ENCODE measurements around the gene TMEM94.

Gene TMEM94

DNA sequence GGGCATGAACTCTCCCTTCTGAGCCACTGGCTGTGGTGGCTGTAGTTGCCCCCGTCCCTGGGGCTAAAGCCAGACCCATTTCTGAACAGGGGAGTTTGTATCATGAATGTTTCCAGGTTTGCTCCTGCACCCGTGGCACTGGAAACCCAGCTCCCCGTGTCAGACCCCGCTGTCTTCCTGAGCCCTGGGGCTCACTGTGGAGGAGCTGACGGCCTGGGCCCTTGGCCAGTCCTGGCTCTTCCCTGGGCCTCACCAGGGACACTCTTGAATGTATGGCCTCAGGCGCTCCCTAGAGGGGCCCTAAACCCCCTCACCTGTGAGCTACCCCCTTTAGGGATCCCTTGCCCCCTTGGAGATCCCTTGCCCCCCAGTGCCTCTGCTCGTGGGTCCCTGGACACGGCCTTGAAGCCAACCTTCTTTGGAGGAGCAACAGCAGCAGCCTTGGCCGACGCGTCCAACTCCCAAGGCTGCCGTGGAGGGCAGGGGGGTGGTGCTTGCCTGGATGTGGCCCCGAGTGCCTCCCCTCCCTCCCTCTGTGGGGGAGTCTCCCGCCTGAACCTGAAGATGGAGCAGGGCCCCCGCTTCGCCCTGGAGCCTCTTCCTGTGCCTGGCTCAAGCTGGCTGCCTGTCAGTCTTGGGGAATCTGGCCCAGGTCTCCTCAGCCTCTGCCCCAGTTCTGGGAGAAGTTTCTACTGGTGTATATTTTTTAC is 43.0 kb downstream of the TMEM94 start:
- no peak for DNase-seq

DNA sequence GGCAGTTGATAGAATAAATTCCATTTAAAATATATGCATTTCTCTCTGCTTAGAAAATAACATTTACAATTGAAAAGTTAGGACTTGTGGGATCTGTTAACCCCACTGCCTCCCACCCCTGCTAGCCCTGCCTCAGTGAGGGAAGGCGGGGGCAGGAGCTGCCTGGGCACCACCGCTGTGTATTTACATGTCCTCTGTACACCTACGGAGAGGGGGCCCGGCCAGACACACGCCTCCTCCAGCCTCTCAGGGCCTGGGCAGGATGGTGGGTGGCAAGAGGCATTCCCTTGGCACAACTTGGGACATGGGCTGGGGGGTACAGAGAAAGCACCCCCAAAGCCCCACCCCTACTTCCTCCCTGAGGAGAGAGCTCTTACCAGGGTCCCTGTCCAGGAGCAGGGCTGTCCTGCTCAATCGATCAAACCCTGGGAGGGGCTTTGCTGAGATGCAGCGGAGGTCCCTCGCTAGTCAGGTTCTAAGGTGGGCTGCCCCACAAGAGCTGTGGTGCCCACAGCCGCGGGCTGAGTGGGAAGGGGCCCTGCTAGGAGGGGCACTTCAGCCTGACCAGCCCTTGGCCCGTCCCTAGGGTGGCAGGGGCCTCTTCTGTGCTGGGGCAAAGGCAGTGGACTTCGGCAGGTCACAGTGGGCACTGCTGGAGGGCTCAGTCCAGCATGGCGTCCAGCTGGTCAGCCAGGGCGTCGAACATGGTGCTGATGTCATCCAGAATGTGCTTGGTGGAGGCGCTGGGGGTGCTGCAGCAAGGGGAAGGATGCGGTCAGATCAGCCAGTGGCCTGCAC is 44.2 kb downstream of the TMEM94 start:
- DNase-seq, result no peak

DNA sequence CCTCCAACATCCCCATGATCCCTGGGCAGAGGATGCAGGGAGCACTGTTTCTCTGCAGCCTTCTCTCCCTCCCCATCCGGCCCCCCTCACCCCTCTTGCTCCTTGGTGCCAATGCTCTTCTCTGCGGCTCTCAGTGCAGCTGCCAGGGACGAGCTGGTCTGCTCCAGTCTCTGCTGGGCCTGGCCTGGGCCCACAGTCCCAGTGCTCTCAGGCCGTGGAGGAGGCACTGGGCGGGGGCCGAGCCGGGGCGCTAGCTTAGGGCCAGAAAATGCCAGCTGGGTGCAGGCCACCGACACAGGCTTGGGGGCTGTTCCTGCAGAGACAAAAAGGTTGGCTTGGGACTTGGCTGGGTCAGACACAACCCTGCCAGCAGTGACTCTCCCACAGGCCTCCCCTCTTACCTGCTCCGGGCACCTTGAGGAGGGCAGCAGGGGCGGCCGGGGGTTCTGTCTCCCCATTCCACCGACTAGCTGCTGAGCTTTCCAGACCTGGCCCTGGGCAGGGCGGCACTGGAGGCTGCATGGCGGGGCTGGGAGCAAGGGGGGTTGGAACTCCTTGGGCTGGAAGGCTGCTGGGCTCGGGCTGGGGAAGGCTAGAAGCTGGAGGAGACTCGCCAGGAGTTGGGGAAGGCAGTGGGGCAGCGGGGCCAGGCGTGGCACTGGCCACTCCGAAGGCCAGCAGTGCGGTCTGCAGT is 45.1 kb downstream of the TMEM94 start:
- no peak for DNase-seq

DNA sequence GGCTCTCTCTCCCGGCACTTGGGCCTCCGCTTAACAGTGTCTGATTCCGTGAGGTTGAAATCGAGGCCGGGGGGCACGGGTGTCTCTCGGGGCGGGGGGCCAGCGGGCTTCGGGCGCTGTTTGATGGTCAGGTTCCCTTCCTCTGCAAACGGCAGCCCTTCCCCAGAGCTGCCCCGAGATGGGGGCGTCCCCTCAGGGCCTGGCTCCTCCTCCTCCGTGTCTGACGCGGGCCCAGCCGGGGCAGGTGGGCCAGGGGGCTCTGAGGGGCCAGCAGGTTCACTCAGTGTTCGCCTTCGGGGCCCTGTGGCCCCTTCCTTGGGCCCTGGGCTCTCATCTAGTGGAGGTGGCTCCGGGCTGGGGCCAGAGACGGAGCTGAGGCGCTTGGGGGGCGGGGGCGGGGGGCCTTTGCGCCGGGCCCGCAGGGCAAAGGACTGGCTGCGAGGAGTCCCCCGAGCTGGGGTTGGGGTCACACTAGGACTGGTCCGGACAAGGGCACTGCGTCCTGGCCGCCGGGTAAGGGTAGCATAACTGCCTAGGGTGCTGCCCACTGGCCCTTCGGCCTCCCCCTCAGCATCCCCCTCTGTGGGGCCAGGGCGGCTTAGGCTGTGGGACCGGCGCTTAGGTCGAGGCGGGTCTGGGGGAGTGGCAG is 45.8 kb downstream of the TMEM94 start:
- DNase-seq, result no peak

DNA sequence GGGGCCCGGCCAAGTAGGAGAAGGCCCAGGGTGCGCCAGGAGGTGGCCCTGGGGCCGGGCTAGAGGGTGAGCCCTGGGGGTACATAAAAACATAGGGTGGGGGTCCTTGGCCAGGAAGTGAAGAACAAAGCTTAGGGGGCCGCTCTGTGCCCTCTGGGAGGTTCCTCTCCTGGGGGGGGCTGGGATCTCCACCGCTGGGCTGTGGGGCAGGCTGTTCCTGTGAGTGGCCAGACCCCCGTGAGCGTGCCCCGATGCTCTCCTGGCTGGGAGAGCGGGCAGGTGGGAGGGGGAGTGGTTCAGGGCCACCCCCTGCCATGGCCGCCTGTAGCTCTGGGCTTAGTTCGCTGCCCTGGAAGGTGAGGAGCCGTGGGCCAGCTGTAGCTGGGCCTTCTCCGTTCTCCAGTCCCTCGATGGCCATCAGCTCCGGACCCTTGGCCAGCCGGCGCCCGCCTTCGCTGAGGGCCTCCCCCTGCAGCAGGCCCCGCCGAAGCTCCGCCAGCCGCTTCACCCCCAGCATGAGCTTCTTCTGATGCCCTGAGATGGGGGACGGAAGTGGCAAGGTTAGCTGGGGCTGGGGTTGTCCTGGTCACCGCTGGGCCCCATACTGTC is 46.4 kb downstream of the TMEM94 start:
- no peak for DNase-seq

DNA sequence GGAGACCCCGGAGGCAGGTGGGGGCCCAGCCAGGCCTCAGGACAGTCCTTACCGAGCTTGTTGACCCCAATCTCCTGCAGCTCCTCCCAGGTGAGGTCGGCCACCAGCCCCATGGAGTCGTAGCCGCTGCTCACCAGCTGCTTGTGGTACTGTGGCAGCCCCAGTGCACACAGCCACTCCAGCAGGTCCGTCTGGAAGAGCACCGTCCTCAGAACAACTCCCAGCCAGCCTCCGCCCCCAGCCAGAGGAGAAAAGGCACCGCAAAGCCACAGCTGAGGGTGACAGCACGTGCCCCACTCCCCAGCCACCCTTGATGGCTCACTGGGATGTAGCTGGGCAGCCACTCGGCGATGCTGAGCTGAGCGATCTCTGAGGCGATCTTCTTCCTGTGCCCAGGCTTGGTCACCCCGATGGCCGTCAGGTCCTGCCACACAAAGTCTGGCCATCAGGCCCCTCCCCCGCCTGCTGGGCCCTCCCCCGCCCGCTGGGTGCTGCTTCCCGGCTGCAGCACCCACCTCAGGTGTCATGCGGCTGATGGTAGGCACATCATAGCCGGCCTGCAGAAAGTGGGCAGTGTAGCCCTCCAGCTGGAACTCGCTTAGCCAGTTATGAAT is 47.0 kb downstream of the TMEM94 start:
- DNase-seq, result no peak

DNA sequence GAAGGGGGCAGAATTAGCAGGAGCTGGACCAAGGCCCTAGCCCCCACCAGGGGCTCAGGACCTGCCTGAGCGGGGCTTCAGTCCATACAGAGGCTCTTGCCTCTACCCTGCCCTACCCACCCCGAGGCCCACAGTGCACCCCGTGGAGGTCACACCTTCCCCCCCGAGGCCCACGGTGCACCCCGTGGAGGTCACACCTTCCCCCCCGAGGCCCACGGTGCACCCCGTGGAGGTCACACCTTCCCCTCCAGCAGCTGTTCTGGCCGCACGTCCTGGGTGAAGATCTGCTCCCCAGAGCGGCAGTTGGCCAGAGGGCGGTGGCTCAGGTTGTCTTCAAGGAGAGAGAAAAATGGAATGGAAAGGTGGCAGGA is 47.5 kb downstream of the TMEM94 start:
- DNase-seq, result no peak

DNA sequence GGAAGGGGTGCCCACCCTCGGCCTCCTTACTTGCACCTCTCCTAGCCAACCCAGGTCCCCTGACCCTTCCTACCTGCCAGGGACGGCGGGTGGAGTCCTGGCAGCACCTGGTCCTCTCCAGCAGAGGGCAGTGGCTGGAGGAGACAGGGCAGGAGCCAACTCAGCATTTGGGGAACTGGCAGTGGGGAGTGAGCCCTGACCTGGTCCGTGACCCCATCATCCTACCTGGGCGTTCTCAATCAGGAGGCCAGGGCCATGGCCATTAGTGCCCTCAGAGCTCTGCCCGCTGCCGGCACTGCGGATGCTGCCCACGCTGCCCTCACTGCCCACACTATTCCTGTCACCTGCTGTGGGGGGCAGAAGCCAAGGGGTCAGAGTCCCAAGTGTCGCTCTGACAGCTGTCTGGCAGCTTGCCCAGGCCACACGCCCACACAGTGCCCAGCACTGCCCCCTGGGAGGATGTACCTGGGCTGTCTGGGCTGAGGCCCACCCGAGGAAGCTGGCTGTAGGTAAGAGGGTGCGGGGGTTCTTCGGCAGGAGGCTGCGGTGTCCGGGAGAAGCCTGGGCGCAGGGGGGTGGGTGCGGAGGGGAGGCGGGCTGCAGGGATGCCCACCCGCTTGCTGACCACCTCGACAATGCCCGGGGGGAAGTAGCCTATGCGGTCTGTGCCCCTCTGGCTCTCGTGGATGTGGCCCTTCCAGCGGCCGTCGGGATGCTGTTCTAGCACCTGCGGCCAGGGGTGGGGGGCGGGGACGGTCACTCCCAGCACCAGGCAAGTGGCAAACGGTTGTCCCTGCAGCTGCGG is 48.1 kb downstream of the TMEM94 start:
- DNase-seq, result peak in 1 of 2 donors; percentile 34

DNA sequence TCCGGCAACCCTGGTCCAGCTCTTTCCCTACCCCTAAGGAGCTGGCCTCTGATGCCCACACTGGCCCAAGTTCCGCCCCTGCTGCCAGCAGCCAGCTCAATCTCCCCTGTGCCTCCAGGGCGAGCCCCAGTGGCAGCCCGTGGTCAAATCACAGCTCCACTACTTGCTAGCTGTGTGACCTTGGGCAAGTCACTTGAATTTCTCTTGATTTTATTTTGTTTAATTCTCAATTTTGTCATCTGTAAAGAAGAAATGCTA is 48.6 kb downstream of the TMEM94 start:
- no peak for DNase-seq

DNA sequence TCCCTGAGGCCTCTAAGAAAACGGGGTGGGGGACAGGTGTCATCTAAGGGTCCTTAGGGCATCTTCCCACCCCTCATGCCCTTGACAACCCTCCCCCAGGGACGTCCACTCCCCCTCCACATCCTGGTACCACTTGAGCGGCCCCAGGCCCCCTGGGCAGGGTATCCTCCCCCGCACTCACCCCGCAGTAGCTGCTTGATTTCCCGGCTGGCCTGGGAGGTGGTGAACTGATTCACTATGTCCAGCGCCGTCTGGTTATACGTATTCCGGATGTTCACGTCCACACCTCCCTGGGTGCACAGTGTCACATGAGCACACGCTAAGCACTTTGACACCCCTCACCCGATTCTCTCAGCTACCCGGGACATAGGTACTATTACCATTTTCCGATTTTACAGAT is 49.2 kb downstream of the TMEM94 start:
- DNase-seq, result no peak

DNA sequence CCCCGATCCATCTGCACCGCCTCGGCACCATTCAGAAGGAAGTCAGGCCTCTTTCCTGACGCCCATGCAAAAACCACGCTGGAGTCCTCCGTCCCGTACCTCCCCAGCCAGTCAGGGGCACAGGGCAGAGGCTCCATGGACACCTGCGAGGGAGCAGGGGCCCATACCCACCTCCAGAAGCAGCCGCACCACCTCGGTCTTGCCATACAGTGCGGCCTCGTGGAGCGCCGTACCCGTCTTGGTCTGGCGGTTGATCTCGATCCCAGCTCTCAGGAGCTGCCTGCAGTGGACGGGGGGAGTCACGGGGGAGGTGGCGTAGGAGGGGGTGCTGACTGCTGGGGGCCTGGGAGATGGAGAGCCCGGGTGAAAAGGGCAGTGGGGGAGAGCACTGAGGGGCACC is 49.7 kb downstream of the TMEM94 start:
- no peak for DNase-seq

DNA sequence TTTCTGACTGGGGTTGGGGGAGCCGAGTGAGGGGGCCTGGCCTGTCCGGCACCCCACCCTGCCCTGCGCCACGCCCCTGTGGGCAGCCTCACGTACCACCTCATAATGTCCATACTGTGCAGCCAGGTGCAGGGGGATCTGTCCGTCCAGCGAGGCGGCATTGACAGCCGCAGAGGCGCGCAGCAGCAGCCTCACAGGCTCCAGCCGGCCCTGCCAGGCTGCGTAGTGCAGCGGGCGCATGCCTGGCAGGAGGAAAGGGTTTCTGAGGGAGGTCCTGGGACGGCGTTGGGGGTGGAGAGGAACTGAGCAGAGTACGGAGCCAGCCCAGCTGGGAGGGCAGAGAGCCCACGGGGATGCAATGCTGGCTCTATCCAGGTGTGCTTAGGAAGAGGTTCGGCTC is 50.5 kb downstream of the TMEM94 start:
- DNase-seq, result no peak

DNA sequence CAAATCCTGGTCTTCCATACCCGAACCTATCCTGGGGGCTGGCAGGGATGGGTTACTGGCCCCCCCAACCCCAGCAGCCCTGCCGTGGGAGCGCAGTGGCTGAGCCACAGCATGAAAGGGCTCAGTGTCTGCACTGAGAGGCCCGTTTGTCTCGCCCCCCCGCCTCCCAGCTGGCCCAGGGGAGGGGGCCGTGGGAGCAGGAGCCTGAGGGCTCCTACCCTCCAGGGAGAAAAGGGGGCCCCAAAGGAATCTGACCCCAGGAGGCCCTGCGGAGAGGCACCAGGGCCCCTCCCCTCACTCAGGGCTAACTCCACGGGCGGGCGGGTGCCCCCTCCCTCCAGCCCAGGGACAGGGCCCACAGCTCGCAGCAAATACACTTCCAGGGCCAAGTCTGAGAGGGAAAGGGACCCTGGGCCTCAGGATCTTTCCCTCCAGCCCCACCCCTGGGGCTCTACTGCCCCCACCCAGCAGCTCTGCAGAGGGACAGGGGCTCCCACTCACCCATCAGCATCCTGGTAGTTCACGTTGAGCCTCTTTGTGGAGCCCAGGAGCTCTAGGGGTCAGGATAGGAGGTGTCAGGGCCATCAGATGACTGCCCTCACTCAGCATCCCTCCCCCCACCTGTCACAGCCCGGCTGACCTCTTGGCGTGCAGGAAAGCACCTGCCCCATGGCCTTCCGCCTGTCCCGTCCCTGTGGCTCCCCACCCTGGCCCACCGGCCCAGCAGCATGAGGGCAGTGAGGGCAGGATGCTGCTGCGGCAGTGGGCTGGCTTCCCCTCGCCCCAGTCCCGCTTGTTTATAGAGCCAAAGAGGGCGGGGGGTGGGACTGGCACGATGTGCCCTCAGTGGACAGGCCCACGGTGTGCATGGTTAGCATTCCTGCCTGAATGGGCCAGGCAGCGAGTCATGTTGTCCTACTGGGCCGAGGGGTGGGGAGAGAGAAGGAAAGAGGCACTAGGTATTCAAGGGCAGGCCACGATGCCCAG is 51.6 kb downstream of the TMEM94 start:
- no peak for DNase-seq

DNA sequence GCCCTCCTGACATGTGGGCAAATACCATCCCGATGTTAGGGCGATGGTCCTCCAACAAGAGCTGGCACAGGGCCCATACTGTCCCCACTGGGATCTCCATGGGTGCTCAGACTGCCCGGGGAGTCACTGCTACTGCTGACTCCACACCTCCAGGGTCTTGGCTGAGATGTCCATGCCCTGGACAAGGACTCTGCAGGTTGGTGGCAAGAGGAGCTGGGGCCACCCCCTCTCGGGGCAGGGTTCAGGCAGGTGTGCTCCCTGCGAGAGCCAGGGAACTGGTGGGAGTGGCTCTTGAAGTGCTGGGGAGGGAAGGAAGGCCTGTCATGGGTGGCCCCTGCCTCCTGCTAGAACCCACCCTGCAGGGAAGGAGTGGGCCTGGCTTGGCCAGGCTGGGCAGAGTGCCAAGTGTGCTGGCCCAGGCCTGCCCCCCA is 52.5 kb downstream of the TMEM94 start:
- no peak for DNase-seq

DNA sequence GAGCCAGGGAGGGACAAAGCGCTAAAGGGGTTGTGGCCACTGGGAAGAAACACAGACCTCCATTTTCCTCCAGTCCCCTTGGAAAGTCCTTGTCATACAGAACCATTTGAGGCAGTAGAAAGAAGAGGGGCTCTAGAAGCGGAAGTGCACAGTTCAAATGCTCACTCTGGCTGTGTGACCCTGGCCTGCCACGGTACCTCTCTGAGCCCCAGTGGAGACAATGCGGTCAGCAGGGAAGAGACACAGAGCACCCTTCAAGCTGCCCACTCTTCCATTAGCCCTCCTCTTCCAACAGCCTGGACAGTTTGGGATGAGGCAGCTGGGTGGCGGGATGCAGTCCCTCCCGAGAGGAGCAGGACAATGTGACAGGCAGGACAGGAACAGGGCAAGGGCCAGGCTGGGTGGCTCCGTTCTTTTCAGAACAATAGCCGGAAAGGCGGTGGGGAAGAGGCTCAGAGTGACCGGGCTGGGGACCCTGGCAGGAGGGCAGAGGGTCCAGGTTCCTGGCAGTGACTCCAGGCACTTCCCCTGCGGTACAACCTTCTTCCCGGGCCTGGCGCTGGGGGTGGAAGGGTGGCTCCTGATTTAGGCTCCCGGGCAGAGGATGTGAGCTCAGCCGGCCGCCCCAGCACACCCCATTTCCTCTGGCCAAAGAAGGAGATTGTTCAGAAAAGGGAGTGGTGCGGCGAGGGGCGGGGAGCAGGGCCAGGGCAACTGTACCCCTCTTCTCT is 53.3 kb downstream of the TMEM94 start:
- no peak for DNase-seq

DNA sequence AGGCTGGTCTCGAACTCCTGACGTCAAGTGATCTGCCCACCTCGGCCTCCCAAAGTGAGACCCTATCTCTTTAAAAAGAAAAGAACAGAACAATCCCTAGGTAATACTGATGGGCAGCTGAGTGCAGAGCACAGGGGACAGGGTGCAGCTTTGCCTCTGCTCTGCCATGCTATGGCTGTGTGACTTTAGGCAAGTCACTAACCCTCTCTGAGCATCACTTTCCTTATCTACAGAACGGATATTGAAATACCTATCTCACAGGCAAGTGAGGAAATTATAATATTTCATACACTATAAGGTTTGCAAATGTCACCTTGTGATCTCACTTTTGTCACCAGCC is 54.8 kb downstream of the TMEM94 start:
- DNase-seq, result no peak

DNA sequence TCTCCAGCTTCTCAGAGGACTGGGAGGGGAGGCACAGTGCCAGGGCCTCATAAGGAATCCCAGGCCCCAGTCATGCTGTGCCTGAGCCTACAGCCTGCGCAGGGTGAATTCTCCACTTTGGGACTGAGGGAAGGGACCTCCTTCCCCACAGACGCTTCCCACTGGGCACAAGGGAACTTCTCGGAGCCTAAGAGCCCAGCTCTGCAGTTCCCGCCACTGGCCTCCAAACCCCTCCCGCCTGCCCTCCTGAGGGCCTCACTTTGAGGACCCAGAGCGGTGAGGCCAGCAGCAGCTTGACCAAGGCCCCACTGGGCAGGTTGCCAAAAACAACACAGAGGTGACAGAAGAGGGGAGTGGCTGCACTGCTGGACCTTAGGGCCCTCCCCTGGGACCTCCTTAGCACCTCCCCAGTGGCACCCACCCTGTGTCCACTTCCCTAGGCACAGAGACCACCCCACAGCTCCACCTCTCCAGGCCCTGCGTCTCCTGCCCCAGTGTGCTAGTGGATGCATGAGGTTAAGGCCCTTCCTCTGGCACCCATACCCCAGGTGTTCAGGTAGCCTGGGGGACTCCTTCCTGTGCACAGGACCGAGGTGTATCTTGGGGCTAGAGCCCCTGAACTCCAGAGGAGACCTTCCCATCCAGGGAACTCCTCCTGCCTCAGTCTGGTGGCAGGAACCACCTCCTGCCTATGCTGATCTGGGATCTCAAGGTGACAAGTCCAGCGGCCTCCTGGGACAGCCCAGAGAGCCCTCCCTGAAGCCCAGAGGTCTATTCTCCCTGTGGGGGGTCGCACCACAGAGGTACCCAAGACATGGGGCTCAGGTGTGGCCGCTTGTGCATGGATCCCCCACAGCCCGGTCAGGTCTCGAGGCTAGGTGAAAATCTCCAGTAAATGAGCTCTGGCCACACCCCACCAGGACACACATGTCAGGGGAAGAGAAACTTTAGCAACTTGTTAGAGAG is 55.5 kb downstream of the TMEM94 start:
- no peak for DNase-seq

DNA sequence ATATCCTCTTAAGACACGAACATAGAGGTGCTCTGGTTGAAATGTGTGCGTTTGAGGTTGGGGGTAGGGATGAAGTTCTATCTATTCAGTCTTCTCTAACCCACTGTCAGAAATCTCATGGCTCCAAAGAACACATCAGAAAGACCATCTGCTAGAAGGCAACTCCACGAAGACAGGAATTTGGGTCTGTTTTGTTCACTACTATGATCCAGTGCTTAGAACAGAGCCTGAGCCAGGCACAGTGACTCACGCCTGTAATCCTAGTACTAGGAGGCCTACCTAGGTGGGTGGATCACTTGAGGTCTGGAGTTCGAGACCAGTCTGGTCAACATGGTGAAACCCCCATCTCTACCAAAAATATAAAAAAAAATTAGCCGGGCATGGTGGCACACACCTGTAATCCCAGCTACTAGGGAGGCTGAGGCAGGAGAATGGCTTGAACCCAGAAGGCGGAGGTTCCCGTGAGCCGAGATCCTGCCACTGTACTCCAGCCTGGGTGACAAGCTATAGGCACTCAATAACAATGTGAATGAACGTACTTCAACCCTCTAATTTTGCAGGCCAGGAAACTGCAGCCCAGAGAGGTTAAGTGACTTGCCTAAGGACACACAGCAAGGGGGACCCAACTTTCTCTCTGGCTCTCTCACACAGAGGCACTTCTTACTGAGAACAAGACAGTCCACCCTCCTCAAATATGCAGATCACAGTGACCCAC is 56.6 kb downstream of the TMEM94 start:
- DNase-seq, result no peak
